ENCODE measurements around the gene STK38L. TPM values are rescaled to one million over a fixed set of nuclear protein-coding genes. Genes with fewer than 3 reads are reported as not detected.

STK38L gene
- polyA plus RNA-seq, 1 of the 3 experiments (the other 2 are of a cell fraction), result 4.7 TPM

GRCh38 chr12:27344246-27344645 lies 100.2 kb downstream of the STK38L start (continued):
- TF ChIP-seq RCOR1 (IDR thresholded peaks at IDR 0.05; ENCODE audit: low read length) (no peak), TCF12 (IDR thresholded peaks at IDR 0.05) (no peak), EZH2phosphoT487 (IDR thresholded peaks at IDR 0.05; ENCODE audit: borderline replicate concordance, low read depth) (no peak)

DNA sequence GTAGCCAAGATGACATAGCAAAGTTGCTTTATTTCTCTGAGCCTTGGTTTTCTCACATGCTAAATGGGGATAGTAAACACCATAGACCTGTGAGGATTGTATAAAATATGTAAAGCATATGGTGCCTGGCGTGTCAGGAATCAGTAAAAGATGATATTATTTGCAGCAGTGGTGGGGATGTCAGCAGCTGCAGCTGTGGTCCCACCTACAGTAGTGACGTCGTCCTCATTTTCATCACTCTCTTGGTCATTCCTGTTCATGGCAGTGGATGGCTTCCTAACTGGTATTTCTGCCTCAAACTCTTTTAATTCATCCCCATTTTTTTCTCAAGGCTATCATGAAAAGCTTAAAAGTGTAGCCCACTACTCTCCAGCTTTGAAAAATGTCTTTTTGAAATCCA lies 100.7 kb downstream of the STK38L start:
- H3K4me1 ChIP-seq (ENCODE audit: control insufficient read depth in 1 of 2, insufficient read depth in 2 of 2, low read depth in 1 of 2, low read length in 1 of 2), result peaks cover 0 to 19% of the 10 kb centered on the region in 2 experiments; a peak in 2 of 4 replicates
- no peak overlapping the region for H3K9ac ChIP-seq
- CTCF ChIA-PET, result interaction anchor here (0.9 to 1.0 kb wide), 2 partner anchors 10 to 42 kb away, joined by 3 read pairs; no protein-coding TSS in a partner anchor
- H3K4me3 ChIP-seq (ENCODE audit: low read depth in 2 of 2, low read length in 1 of 2), result no peak overlapping the region
- H3K27ac ChIP-seq (ENCODE audit: low read depth in 2 of 2, low read length in 1 of 2), result peak overlapping the region in 1 of 2 experiments; percentile 90; a peak in 2 of 4 replicates
- no peak overlapping the region for H2AFZ ChIP-seq (ENCODE audit: low read depth)
- peaks cover 30% of the 10 kb centered on the region for H3F3A ChIP-seq (replicated peaks; ENCODE audit: insufficient read depth)
- H3K4me2 ChIP-seq, result no peak overlapping the region
- H3K9me2 ChIP-seq, result no peaks in the 10 kb centered on the region
- H3K27me3 ChIP-seq (ENCODE audit: insufficient read depth), result no peaks in the 10 kb centered on the region
- 59% methylated on average over 3 of the region's 3 CpGs for WGBS (ENCODE audit: low lambda C conversion rate)
- peaks cover 75% of the 10 kb centered on the region for H3K79me2 ChIP-seq (ENCODE audit: insufficient read depth)
- no peaks in the 10 kb centered on the region for H3K36me3 ChIP-seq (replicated peaks in 1 of 2; ENCODE audit: control insufficient read depth in 1 of 2, insufficient read depth in 2 of 2, low read length in 1 of 2)
- no peak for DNase-seq
- no peaks in the 10 kb centered on the region for H4K20me1 ChIP-seq (ENCODE audit: insufficient read depth)
- TF ChIP-seq IRF3 (IDR thresholded peaks at IDR 0.05; ENCODE audit: low read depth, low read length) (no peak), JUND (IDR thresholded peaks at IDR 0.05) (no peak), ELF1 (IDR thresholded peaks at IDR 0.05) (no peak), SIN3A (IDR thresholded peaks at IDR 0.05; ENCODE audit: borderline replicate concordance, low read depth, low read length) (no peak)
- H3K9me3 ChIP-seq, result no peaks in the 10 kb centered on the region
- POLR2A ChIA-PET, result no interaction called here

- POLR2A ChIA-PET, result no interaction called here
- WGBS (ENCODE audit: low lambda C conversion rate), result 95% methylated on average over 4 of the region's 4 CpGs
Observed at GRCh38 chr12:27345376-27345775, 101.3 kb downstream of the STK38L start.

More at GRCh38 chr12:27345376-27345775, 101.3 kb downstream of the STK38L start:
- Histone ChIP-seq H3K9ac (no peak overlapping the region), H3K27ac (ENCODE audit: low read depth in 2 of 2, low read length in 1 of 2) (no peak overlapping the region), H3K9me3 (no peaks in the 10 kb centered on the region), H3K79me2 (ENCODE audit: insufficient read depth) (peaks cover 69% of the 10 kb centered on the region), H4K20me1 (ENCODE audit: insufficient read depth) (no peaks in the 10 kb centered on the region), H3K4me3 (ENCODE audit: low read depth in 2 of 2, low read length in 1 of 2) (no peak overlapping the region), H3K36me3 (replicated peaks in 1 of 2; ENCODE audit: control insufficient read depth in 1 of 2, insufficient read depth in 2 of 2, low read length in 1 of 2) (no peaks in the 10 kb centered on the region), H3K4me1 (ENCODE audit: control insufficient read depth in 1 of 2, insufficient read depth in 2 of 2, low read depth in 1 of 2, low read length in 1 of 2) (peaks cover 0 to 19% of the 10 kb centered on the region in 2 experiments; a peak in 2 of 4 replicates), H3K9me2 (no peaks in the 10 kb centered on the region), H2AFZ (ENCODE audit: low read depth) (no peak overlapping the region), H3F3A (replicated peaks; ENCODE audit: insufficient read depth) (peaks cover 30% of the 10 kb centered on the region), H3K27me3 (ENCODE audit: insufficient read depth) (no peaks in the 10 kb centered on the region), H3K4me2 (no peak overlapping the region)
- DNase-seq, result no peak
- CTCF ChIA-PET, result interaction anchor here (0.9 to 1.0 kb wide), 2 partner anchors 11 to 42 kb away, joined by 3 read pairs; no protein-coding TSS in a partner anchor
- TF ChIP-seq, protein P1, sequence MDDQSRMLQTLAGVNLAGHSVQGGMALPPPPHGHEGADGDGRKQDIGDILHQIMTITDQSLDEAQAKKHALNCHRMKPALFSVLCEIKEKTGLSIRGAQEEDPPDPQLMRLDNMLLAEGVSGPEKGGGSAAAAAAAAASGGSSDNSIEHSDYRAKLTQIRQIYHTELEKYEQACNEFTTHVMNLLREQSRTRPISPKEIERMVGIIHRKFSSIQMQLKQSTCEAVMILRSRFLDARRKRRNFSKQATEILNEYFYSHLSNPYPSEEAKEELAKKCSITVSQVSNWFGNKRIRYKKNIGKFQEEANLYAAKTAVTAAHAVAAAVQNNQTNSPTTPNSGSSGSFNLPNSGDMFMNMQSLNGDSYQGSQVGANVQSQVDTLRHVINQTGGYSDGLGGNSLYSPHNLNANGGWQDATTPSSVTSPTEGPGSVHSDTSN (IDR thresholded peaks at IDR 0.05), result no peak
- TF ChIP-seq RCOR1 (IDR thresholded peaks at IDR 0.05; ENCODE audit: low read length) (no peak), SIN3A (IDR thresholded peaks at IDR 0.05; ENCODE audit: borderline replicate concordance, low read depth, low read length) (no peak), GABPA (IDR thresholded peaks at IDR 0.05; ENCODE audit: low read depth) (no peak), RFX5 (IDR thresholded peaks at IDR 0.05; ENCODE audit: low read length) (no peak), TEAD4 (IDR thresholded peaks at IDR 0.05; ENCODE audit: borderline replicate concordance, insufficient read depth) (no peak), TCF12 (IDR thresholded peaks at IDR 0.05) (no peak), ELF1 (IDR thresholded peaks at IDR 0.05) (no peak), EP300 (IDR thresholded peaks at IDR 0.05; ENCODE audit: borderline replicate concordance in 1 of 2, low read depth in 1 of 2, low read length in 1 of 2) (no peak)
